OCI-LY7 (cell line): Measurements from ENCODE around the gene HDGFL3.
A peak's percentile ranks its signal among the peaks of the same experiment; 100 is the strongest.

Experiments
- CTCF ChIP-seq: fragments of 200-600 bp; sonication (generic); conservative IDR thresholded peaks from 2 replicates; pipeline ENCODE4 v1.5.1; 2014; ENCODE audit warnings: mild to moderate bottlenecking, antibody characterized with exemption, low read length, moderate library complexity, mixed read lengths
- EZH2phosphoT487 ChIP-seq: fragments of 200-600 bp; sonication (generic); IDR thresholded peaks from 2 replicates; pipeline ENCODE4 v1.6.1; 2018; ENCODE audit warnings: low read depth, borderline replicate concordance, mild to moderate bottlenecking, mixed run types, antibody characterized with exemption, low read length, moderate library complexity, mixed read lengths

- peak; percentile 34; the same call in 1 of the 2 replicates for TF ChIP-seq CTCF
- no peak for TF ChIP-seq EZH2phosphoT487
These were observed 100.4 kb downstream of the HDGFL3 start, which contains the start of gene TM6SF1 for GRCh38 chr15:83106994-83107840.
